Activated naive CD4-positive, alpha-beta T cell treated with anti-CD3 and anti-CD28 coated beads, Interleukin-2, amount 50 U/mL, for 24 hours (primary cell): ENCODE results near the gene HOXC9.

Experiments
- H3K27ac Mint-ChIP-seq: one replicate; pipeline ENCODE4 v1.8.0; 2021; ENCODE audit warnings: mild to moderate bottlenecking, mixed read lengths
- H3K27me3 Mint-ChIP-seq: one replicate; pipeline ENCODE4 v1.8.0; 2021; ENCODE audit warnings: mixed read lengths
- H3K36me3 Mint-ChIP-seq: one replicate; pipeline ENCODE4 v1.8.0; 2021; ENCODE audit warnings: mixed read lengths
- H3K4me1 Mint-ChIP-seq: one replicate; pipeline ENCODE4 v1.8.0; 2021; ENCODE audit warnings: mixed read lengths
- H3K4me3 Mint-ChIP-seq: one replicate; pipeline ENCODE4 v1.8.0; 2021; ENCODE audit warnings: mild to moderate bottlenecking, mixed read lengths
- H3K9me3 Mint-ChIP-seq: one replicate; pipeline ENCODE4 v1.8.0; 2021; ENCODE audit warnings: mixed read lengths

Gene HOXC9

DNA sequence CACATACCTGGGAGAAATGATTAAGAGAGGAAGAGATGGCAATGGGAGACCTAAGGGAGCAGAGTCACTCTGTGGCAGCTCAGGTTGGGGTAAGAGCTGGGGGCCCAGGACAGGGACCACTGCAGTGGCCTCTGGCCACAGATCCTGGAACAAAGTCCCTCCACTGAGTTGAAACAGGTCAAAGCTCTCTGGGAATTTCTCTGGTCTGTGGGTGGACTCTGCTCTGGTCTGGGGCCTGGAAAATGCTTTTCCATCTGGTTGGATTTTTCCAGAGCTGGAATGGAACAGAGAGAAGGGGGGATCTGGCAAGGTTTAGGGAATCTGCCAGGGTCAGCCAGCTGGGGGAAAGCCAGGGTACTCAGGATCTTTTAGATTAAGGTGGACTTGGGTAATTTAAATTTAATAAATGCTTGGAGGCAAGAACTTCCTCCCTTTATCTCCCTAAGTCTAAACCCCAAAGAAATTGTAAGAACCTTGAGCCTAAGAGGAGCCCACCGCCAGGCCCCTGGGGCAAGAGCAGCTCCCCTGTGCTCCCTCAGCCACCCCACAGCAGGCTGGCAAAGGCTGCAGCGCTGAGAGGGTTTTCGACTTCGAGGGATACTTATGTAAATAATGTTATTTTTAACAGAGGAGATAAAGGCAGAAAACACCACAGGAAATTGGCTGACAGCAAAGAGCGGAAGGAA, 11.3 kb upstream of the HOXC9 start:
- Mint-ChIP-seq H3K27me3 (peaks cover 82% of the 10 kb centered on the region), H3K36me3 (no peaks in the 10 kb centered on the region), H3K27ac (peak overlapping the region; percentile 46), H3K9me3 (no peaks in the 10 kb centered on the region), H3K4me3 (peak overlapping the region; percentile 47), H3K4me1 (peaks cover 41% of the 10 kb centered on the region)

DNA sequence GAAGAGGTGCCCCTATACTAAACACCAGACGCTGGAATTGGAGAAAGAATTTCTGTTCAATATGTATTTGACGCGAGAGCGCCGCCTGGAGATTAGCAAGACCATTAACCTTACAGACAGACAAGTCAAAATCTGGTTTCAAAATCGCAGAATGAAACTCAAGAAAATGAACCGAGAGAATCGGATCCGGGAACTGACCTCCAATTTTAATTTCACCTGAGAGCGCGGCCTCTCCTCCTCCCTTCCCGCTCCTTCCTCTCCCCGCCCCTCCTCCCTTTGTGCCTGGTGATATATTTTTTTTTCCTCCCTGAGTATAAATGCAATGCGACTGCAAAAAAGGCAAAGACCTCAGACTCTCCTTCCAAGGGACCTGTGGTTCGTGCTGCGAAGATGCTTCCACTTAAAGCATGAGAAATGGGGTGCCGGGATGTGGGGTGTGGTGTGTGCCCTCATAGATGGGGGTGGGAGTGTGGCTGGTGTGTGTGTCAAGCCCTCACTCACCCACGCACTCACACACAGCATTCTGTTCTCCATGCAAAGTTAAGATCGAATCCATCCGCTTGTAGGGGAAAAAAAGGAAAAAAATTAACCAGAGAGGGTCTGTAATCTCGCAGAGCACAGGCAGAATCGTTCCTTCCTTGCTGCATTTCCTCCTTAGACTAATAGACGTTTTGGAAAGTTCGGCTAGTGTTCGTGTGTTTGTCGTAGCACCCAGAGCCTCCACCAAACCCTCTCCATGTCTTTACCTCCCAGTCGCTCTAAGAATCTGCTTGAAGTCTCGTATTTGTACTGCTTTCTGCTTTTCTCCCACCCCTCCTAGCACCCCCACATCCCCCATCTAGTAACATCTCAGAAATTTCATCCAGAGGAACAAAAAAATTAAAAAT, 10.5 kb upstream of the HOXC9 start:
- peak overlapping the region; percentile 47 for H3K4me3 Mint-ChIP-seq
- H3K36me3 Mint-ChIP-seq, result no peaks in the 10 kb centered on the region
- H3K4me1 Mint-ChIP-seq, result peaks cover 46% of the 10 kb centered on the region
- H3K27me3 Mint-ChIP-seq, result peaks cover 85% of the 10 kb centered on the region
- no peak overlapping the region for H3K27ac Mint-ChIP-seq
- no peaks in the 10 kb centered on the region for H3K9me3 Mint-ChIP-seq

DNA sequence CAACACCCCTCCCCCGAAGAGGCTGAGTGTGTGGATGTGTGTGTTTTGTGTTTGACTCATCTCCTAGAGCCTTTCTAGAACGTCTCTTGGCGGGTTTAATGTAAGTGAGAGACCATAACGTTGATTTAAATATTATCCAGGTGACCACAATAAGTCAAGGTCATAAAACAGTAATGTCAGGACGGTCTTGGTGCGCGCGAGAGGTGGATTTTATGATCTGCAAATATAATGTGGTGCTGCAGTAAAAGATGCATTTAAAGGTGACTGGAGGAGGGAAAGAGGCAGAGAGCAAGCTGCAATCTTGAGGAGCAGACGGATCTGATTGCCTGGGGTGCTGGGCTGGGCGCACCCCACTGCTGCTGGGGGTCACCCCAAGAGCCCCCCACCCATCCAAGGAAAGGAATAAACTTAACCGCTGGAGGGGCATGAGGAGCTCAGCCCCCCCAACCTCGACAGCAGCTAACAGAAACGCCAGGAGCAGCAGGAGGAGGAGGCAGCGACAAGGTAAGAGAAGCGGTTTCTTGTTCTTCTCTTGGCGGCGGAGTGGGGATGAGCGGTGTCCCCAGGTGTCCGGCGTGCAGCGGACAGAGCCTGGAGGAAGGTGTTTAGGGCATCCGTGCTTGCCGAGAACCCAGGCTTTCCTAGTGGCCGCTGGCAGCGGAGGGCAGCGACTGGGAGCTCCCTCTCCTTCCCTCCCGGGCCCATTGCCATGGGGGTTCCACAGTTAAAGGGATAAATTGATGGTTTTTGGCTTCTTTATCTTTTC, 9.5 kb upstream of the HOXC9 start:
- H3K27ac Mint-ChIP-seq, result no peak overlapping the region

DNA sequence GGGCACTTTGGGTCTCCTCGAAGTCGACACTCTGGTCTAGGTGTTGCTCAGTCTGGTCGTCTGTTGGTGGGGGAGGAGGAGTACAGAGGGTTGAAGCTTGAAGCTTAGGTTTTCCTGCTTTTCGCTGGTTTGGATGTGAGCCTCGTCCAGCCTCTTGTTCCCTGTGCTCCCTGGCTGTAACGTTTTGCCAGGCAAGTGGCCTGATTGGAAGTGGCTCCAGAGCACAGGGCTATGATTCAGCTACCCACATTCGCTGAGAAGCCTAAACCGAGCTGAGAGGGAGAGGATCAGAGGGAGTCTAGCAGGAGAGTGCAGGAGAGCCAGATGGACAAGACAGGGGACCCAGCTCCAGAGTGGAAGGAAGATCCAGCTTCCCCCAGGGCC, 8.9 kb upstream of the HOXC9 start:
- Mint-ChIP-seq H3K36me3 (no peaks in the 10 kb centered on the region), H3K27ac (peak overlapping the region; percentile 23), H3K9me3 (no peaks in the 10 kb centered on the region), H3K4me1 (peaks cover 48% of the 10 kb centered on the region), H3K4me3 (no peak overlapping the region), H3K27me3 (peaks cover 82% of the 10 kb centered on the region)

More for the DNA sequence above, 9.5 kb upstream of the HOXC9 start:
- no peak overlapping the region for H3K4me3 Mint-ChIP-seq
- H3K27me3 Mint-ChIP-seq, result peaks cover 85% of the 10 kb centered on the region
- no peaks in the 10 kb centered on the region for H3K36me3 Mint-ChIP-seq
- H3K4me1 Mint-ChIP-seq, result peaks cover 45% of the 10 kb centered on the region
- H3K9me3 Mint-ChIP-seq, result no peaks in the 10 kb centered on the region

DNA sequence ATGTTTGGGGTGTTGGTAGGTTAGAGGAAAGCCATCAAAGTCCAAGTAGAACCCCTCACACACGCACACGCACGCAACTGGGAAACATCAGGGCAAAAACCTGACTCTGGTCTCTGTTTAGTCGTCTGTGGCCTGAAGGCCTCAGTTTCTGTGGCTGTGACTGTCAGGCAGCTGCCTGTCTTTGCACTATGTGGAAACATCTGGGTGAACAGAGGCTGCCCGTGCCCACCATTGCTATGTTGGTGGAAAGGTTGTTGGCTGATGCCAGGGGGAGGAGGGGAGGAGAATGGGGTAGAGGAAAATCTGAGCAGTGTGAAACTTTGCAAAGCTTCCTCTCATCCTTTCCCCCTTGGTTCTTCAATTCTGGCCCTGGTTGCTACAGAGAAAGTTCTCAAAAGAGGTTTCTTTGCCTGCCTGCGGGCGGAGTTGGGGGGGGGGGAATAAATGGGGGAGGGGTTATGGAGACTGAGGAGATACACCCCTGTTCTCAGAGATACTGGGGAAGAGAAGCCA, 7.5 kb upstream of the HOXC9 start:
- peaks cover 78% of the 10 kb centered on the region for H3K27me3 Mint-ChIP-seq
- no peaks in the 10 kb centered on the region for H3K36me3 Mint-ChIP-seq
- no peak overlapping the region for H3K4me3 Mint-ChIP-seq
- H3K27ac Mint-ChIP-seq, result no peak overlapping the region
- H3K4me1 Mint-ChIP-seq, result peaks cover 47% of the 10 kb centered on the region
- no peaks in the 10 kb centered on the region for H3K9me3 Mint-ChIP-seq

DNA sequence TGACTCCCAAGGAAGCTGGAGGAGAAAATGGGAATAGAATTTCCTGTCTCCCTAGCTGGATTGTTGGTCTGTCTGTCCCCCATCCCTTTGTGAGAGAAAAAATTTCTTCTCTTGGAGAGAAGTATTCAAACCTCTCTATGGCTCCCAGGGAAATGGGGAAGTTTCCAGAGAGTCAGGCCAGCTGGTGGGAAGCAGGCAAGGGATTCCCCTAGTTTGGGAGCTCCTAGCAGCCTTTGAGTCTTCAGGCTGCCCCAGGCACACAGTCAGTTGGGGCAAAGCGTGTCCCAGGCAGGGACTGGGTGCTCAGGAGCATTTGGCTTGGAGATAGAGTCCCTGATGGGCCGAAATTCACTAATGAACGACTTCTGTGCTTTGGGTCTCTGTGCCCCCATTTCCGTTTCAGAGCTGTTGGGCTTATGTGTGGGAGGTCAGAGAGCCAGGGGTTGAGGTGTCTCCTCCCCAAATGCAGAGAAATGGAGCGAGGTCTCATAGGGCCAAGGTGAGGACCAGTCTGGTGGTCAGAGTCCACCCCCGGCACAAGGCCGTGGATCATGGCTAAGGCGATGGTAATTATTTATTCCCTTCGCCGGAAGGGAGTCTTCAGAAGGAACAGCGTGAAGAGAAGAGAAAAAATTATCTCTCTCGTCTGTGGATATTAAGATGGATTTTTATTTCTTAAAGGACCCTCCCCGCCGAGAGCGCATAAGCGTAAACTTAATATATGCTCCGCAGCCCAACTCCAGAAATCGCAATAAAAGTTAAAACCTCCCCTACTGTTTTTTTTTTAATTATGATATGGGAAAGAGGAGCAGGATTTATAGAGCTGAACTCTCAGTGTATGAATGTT, 6.6 kb upstream of the HOXC9 start:
- Mint-ChIP-seq H3K27ac (peak overlapping the region; percentile 32), H3K27me3 (peaks cover 78% of the 10 kb centered on the region), H3K4me1 (peaks cover 54% of the 10 kb centered on the region), H3K9me3 (no peaks in the 10 kb centered on the region), H3K36me3 (no peaks in the 10 kb centered on the region), H3K4me3 (peak overlapping the region; percentile 39)

DNA sequence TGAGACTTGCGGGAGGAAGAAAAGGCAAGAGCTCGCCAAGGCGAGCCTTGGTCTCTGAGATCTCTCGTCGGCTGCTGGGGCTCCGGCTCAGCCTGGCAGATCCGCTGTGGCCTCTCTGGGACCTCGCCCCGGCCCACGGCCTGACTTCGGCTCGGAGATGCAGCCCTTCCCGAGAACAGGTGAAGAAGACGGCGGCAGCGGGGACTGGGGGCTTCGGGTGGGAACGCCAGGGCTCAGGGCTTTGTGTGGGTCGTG, 6.0 kb upstream of the HOXC9 start:
- no peaks in the 10 kb centered on the region for H3K36me3 Mint-ChIP-seq
- no peaks in the 10 kb centered on the region for H3K9me3 Mint-ChIP-seq
- H3K4me3 Mint-ChIP-seq, result peak overlapping the region; percentile 39
- H3K27ac Mint-ChIP-seq, result peak overlapping the region; percentile 12
- peaks cover 57% of the 10 kb centered on the region for H3K4me1 Mint-ChIP-seq
- H3K27me3 Mint-ChIP-seq, result peaks cover 78% of the 10 kb centered on the region

DNA sequence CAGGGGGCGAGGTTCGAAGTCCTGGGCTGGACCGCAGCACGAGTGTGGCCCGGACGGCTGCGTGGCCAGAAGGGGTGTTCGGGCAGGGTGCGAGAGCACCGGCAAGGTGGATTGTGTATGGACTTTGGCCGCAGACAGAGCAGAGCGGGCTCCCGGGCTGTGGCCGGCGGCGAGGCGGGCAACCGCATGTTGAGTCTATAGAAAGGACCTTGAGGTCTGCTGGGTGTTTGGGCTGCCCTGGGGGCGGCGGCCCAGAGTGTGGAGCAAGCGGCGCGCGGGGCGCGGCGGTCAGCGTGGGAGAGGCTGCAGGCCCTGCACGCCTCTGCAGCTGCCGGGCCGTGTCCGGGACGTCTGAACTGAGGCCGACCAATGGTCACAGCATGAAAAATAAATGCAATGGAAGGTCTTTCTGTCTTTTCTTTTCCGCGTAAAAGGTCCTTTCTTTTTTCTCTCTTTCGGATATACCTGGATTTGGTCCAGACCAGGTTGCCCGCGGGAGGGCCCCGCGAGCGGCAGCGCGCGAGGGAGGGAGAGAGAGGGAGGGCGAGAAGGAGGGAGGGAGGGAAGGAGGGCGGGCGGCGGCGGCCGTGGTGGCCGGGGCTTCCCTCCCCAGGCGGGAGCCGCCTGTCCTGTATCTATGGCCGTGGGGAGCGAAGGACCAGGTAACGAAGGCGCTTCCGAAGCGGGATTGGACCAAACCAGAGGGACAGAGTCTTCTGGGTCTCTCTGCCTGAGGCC, 5.5 kb upstream of the HOXC9 start:
- H3K9me3 Mint-ChIP-seq, result no peaks in the 10 kb centered on the region

DNA sequence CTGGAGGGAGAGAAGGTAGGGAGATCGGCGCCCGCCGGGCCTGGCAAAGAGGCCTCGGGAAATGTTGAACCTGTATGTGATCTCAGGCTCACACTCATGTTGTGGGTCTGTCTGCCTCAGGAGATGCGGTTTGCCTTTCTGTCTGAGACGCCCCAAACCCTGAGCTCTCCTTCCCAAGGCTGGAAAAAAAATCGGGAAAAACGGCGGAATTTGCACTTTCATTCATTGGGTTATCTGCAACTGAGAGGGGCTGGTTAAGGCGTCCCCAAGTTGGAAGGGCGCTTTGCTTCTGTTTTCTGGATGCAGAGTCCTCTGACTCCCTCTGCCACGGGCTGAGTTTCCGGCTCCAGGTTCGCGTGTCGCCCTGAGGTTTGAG, 5.0 kb upstream of the HOXC9 start:
- Mint-ChIP-seq H3K27me3 (peaks cover 71% of the 10 kb centered on the region), H3K27ac (peak overlapping the region; percentile 30), H3K4me1 (peaks cover 53% of the 10 kb centered on the region), H3K9me3 (no peaks in the 10 kb centered on the region), H3K36me3 (no peaks in the 10 kb centered on the region), H3K4me3 (peak overlapping the region; percentile 87)

More for the DNA sequence above, 5.5 kb upstream of the HOXC9 start:
- Mint-ChIP-seq H3K4me3 (peak overlapping the region; percentile 87), H3K27ac (peak overlapping the region; percentile 30), H3K27me3 (peaks cover 75% of the 10 kb centered on the region), H3K4me1 (peaks cover 53% of the 10 kb centered on the region), H3K36me3 (no peaks in the 10 kb centered on the region)

DNA sequence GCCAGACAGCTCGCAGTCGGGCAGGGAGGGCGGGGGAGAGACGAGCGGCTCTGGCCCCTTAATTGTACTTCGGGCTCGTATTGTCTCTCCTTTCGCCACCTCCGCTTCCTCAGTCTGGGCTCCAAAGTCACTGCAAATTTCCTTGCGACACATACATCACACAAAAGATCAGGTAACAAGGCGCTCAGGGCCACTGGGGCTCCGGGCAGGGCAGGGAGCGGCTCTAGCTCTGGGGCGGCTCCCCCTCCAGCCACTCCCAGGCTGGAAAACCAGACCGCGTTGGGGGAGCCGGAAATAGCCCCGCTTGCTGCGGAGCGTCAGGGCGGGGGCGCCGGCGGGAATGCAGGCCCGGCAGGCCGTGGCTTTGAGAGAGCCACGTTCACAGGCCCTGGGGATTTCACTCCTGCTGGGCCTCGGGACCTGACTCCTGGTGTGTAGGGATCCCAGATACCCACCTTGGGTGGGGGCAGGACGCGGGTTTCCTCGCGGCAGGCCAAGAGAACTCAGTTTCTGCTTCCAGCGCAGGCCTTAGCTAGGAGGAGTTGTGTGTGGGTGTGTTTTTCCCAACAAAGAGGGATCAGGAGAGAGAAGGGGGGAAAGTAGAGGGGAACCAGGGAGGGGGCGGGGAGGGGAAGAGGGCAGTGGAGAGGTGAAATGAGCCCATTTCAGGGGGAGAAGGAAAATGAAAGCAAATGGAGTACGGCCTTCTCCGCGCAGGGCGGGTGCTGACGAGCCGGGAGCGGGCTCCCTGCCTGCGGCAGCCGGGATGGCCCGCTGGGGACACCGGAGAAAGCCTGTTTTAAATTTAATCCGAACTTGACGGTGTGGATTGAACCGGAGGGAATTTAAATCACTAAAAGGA, 4.4 kb upstream of the HOXC9 start:
- Mint-ChIP-seq H3K9me3 (no peaks in the 10 kb centered on the region), H3K27me3 (peaks cover 67% of the 10 kb centered on the region), H3K36me3 (no peaks in the 10 kb centered on the region), H3K4me1 (peaks cover 49% of the 10 kb centered on the region), H3K4me3 (peak overlapping the region; percentile 87), H3K27ac (no peak overlapping the region)

DNA sequence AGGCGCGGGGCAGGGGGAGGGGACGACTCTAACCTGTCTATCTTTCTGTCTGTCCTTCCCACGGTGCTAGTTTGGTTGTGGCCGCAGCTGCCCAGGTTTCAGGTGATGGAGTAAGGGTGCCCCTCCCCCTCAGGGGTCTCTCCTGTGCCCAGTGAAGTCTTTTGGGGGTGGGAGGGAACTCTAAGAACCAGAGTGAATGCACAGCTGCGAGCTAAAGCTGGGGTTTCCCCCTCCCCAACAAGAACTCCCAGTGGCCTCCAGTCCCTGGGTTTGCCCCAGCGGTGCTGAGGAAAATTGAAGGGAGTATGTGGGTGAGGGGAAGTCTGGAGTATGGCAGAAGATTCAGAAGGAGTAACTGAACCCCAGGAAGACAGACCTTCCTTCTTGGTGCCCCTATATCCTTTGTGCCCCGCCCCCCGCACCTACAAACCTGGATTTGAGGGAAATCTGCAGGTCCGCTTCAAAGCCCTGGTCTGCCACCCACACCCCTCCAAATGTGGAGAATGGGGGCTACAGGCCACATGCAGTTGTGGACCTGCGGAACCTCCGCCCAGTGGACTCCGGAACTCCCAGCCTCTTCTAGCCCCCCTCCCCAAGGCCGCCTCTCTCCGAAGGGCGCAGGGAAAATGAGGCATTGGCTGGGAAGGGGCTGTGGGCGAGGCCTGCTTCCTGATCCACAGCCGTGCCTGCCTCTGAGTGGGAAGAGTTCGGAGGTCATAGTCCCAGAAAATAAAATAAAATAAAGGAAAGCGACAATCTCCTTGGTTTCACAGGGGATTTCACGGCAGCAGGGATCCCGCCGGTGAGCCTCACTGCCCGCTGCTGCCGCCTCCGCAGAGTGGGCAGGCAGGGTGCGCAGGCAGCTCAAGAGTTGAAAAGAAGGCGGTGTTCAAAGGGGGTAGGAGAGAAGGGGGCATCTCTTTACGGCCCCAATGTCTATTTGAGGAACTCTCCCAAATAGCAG, 3.4 kb upstream of the HOXC9 start:
- H3K4me1 Mint-ChIP-seq, result peaks cover 49% of the 10 kb centered on the region
- no peaks in the 10 kb centered on the region for H3K36me3 Mint-ChIP-seq
- no peaks in the 10 kb centered on the region for H3K9me3 Mint-ChIP-seq
- peak overlapping the region; percentile 87 for H3K4me3 Mint-ChIP-seq
- no peak overlapping the region for H3K27ac Mint-ChIP-seq
- H3K27me3 Mint-ChIP-seq, result peaks cover 67% of the 10 kb centered on the region

DNA sequence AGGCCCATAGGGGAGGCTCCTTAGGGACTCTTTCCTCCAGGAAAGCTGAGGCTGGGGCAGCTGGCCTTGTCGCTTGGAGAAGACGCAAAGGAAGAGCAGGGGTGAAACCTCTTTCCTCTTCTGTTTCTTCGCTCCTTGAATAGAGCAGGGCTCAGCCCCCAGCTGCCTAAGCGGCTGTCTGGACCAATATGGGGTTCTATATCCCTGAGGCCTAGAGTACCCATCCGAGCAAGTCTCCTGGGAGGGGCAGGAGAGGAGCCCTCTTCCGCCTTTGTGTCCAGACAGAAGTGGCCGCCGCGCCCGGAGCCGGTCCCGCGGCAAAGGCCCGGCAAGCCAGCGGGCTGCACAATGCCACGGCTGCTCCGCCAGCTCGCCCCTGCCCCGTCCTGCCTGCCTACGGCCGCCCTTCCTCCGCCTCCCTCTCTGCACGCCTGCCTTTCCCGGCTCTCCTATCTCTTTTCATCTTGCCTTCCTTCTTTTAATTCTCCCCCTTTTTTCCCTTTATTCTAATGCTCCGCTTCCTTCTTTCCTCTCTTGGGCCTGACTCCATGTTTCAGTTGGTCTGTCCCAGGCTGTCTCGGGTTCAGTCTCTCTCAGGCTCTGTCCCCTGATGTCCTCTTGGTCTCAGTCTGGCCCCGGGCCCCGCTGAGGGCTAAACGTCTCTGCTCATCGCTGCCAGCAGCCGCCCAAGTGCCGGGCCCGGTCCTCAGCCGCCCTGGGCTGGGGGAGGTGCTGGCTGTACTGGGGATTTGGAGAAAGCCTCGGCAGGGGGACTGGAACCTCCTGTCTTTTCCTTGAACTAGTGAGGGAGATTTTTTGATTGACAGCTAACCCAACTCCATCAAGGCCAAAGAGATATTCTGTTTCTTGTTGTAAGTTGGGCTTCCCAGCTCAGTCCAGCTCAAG, 2.5 kb upstream of the HOXC9 start:
- Mint-ChIP-seq H3K27me3 (peaks cover 66% of the 10 kb centered on the region), H3K4me1 (peaks cover 49% of the 10 kb centered on the region), H3K36me3 (no peaks in the 10 kb centered on the region), H3K4me3 (no peak overlapping the region), H3K9me3 (no peaks in the 10 kb centered on the region), H3K27ac (no peak overlapping the region)
